RWPE2 (cell line): Measurements from ENCODE around the gene CHMP4B.

ENCODE experiments used
- ATAC-seq: fragments of 200-7000 bp; cut with Tn5 transposase; 3 replicates; pipeline ENCODE4 v1.9.1; 2021; ENCODE audit warnings: low read depth
- DNase-seq: peaks from one replicate; pipeline ENCODE4 v3.0.0-alpha.2; 2020; ENCODE audit warnings: low spot score
- H3K27ac ChIP-seq: fragments of 450-650 bp; 2 replicates; pipeline ENCODE4 v1.5.1; 2017; ENCODE audit warnings: mild to moderate bottlenecking; ENCODE audit not compliant: poor library complexity, severe bottlenecking
- H3K27me3 ChIP-seq: fragments of 250-450 bp; sonication (Bioruptor Pico); 2 replicates; pipeline ENCODE4 v1.5.1; 2021; ENCODE audit warnings: mild to moderate bottlenecking, moderate library complexity; ENCODE audit not compliant: insufficient read depth, poor library complexity, severe bottlenecking
- H3K36me3 ChIP-seq: fragments of 250-450 bp; sonication (Bioruptor Pico); 2 replicates; pipeline ENCODE4 v1.5.1; 2020; ENCODE audit warnings: low read depth, mild to moderate bottlenecking, moderate library complexity
- H3K4me1 ChIP-seq: fragments of 250-450 bp; sonication (Bioruptor Pico); 2 replicates; pipeline ENCODE4 v1.5.1; 2021; ENCODE audit warnings: mild to moderate bottlenecking, moderate library complexity; ENCODE audit not compliant: insufficient read depth, poor library complexity, severe bottlenecking
- H3K4me3 ChIP-seq: fragments of 250-450 bp; sonication (Bioruptor Pico); 2 replicates; pipeline ENCODE4 v1.5.1; 2021; ENCODE audit warnings: mild to moderate bottlenecking, moderate library complexity; ENCODE audit not compliant: severe bottlenecking
- H3K9me3 ChIP-seq: fragments of 250-450 bp; sonication (Bioruptor Pico); 2 replicates; pipeline ENCODE4 v1.5.1; 2021; ENCODE audit warnings: mild to moderate bottlenecking, moderate library complexity; ENCODE audit not compliant: severe bottlenecking
- TF ChIP-seq, protein P1 (sequence below): fragments of 450-650 bp; IDR thresholded peaks from one replicate; pipeline ENCODE4 v1.5.1; 2017; ENCODE audit warnings: mild to moderate bottlenecking, moderate library complexity; ENCODE audit not compliant: poor library complexity, severe bottlenecking

CHMP4B gene

DNA sequence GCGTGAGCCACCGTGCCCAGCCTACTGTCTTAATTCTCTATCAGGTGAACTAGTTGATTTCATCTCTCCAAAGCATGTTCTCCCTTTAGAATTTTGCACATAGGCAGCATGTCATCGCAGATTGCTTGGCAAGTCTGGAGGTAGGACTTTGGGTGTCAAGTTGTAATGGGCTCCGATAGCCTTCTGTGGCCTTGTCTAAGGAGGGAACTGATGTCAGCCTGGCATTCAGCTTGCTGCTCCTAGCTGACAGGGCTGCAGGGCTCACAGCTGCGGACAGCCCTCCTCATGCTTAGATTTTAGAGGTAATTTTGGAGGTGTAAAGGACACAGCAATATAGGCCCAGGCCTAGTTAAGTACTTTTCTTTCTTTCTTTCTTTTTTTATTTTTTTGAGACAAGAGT, 11.3 kb downstream of the CHMP4B start:
- H3K36me3 ChIP-seq, result peaks cover 14% of the 10 kb centered on the region
- TF ChIP-seq, protein P1, sequence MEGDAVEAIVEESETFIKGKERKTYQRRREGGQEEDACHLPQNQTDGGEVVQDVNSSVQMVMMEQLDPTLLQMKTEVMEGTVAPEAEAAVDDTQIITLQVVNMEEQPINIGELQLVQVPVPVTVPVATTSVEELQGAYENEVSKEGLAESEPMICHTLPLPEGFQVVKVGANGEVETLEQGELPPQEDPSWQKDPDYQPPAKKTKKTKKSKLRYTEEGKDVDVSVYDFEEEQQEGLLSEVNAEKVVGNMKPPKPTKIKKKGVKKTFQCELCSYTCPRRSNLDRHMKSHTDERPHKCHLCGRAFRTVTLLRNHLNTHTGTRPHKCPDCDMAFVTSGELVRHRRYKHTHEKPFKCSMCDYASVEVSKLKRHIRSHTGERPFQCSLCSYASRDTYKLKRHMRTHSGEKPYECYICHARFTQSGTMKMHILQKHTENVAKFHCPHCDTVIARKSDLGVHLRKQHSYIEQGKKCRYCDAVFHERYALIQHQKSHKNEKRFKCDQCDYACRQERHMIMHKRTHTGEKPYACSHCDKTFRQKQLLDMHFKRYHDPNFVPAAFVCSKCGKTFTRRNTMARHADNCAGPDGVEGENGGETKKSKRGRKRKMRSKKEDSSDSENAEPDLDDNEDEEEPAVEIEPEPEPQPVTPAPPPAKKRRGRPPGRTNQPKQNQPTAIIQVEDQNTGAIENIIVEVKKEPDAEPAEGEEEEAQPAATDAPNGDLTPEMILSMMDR, result no peak
- H3K27me3 ChIP-seq, result no peaks in the 10 kb centered on the region
- ATAC-seq (no peak), DNase-seq (no peak)
- H3K4me1 ChIP-seq, result no peaks in the 10 kb centered on the region
- H3K4me3 ChIP-seq, result no peak overlapping the region
- no peaks in the 10 kb centered on the region for H3K9me3 ChIP-seq
- no peak overlapping the region for H3K27ac ChIP-seq

DNA sequence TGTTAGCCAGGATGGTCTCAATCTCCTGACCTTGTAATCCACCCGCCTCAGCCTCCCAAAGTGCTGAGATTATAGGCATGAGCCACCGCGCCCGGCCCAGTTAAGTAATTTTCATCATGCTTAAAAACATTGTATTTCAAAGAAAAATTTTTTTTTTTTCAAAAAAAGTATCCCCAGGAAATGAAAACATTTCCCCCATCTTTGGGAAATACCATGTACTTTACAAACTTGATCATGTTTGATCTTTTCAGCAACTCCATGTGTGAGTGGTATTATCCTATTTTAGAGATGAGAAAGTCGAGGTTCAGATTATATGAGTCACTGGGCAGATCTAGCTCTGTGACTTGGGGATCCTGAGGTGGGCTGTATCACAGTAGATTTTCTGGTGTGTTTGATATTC, 11.8 kb downstream of the CHMP4B start:
- TF ChIP-seq, protein P1, result no peak
- no peaks in the 10 kb centered on the region for H3K4me1 ChIP-seq
- ATAC-seq, result no peak

DNA sequence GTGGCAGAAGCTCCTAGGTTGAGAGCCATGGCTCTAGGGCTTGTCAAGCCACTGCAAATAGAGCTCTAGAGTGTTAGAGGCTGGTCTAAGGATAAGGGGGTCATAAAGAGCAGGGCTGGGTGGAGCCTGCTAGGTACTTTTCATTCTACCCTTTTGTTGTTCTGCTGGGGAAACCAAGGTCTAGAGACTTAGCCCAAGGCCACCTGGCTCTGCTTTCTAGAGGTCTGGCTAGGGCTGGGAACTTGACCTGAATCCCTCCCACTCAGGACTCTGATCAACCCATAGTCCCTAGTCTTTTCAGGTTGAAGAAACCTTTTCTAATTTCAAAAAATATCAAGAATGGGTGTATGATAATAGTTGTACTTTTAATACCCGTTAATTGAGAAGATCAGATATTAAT, 13.7 kb downstream of the CHMP4B start:
- TF ChIP-seq, protein P1, result no peak
- ATAC-seq (no peak), DNase-seq (no peak)
- Histone ChIP-seq H3K27ac (no peak overlapping the region), H3K4me1 (no peaks in the 10 kb centered on the region), H3K9me3 (no peaks in the 10 kb centered on the region), H3K36me3 (peaks cover 14% of the 10 kb centered on the region), H3K4me3 (no peak overlapping the region), H3K27me3 (no peaks in the 10 kb centered on the region)

More for the DNA sequence above, 11.8 kb downstream of the CHMP4B start:
- Histone ChIP-seq H3K36me3 (peaks cover 14% of the 10 kb centered on the region), H3K4me3 (no peak overlapping the region), H3K9me3 (no peaks in the 10 kb centered on the region), H3K27ac (no peak overlapping the region), H3K27me3 (no peaks in the 10 kb centered on the region)
- no peak for DNase-seq

DNA sequence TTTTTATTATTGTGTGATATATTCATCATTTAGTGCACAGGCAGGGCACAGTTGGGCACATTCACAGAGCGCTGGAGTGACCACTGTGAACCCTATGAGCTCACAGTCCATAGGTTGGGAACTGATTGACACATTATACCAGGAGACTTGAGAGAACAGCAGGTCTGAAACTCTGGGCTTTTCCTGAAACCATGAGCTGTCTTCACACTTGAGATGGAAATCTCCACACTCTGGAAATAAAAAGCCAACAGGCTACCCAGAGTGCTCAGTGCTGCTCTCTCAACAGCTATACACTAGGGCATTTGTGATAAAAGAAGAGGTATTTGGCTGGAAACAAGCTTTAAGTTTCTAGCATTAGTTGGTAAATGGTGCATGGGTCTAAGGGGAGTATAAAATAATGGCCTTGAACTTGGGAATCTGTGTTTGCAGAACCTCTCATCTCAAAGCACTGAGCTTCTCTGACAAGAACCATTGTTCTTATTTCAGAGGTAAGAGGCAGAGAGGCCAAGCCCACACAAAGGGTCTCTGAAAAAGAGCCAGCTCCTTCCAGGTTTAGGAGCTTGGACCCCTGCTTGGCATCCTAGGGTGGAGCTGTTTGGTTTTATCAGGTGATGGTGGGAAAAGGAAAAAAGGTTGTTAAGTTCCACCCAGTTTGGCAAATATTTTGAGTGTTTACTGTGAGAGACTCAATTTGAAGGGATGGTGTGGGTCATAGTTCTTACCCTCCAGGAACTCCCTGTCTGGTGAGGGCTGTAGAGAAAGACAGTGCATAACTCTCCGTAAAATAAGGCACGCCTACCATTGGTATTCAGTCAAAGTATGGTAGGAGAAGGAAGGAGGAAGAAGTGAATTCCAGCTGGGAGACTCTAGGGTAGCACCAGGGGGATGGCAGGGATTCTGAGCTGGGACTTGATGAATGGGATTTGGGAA, 14.5 kb downstream of the CHMP4B start:
- no peak overlapping the region for H3K4me3 ChIP-seq
- H3K4me1 ChIP-seq, result no peaks in the 10 kb centered on the region
- H3K9me3 ChIP-seq, result no peaks in the 10 kb centered on the region
- H3K36me3 ChIP-seq, result peaks cover 14% of the 10 kb centered on the region
- H3K27me3 ChIP-seq, result no peaks in the 10 kb centered on the region
- ATAC-seq, result no peak
- no peak overlapping the region for H3K27ac ChIP-seq
- DNase-seq, result no peak
- TF ChIP-seq, protein P1, result no peak
